BLaER1 (cell line): ENCODE measurements around the gene DAGLB.
A peak's percentile ranks its signal among the peaks of the same experiment; 100 is the strongest.
"Not testable (repeated sequence)": the region's sequence is repeated elsewhere in the genome, so short reads cannot be mapped to it uniquely, and the experiment has no call there.

ENCODE experiments used
- H3K27ac ChIP-seq: shearing (Covaris generic); formaldehyde crosslinking; 2 replicates; pipeline ENCODE4 v1.8.1; 2022
- H3K27me3 ChIP-seq: shearing (Covaris generic); formaldehyde crosslinking; 2 replicates; pipeline ENCODE4 v1.8.1; 2022
- H3K36me3 ChIP-seq: shearing (Covaris generic); formaldehyde crosslinking; 2 replicates; pipeline ENCODE4 v1.8.1; 2022
- H3K4me1 ChIP-seq: shearing (Covaris generic); formaldehyde crosslinking; 2 replicates; pipeline ENCODE4 v1.8.1; 2022
- H3K4me2 ChIP-seq: shearing (Covaris generic); formaldehyde crosslinking; 2 replicates; pipeline ENCODE4 v1.8.1; 2022
- H3K4me3 ChIP-seq: shearing (Covaris generic); formaldehyde crosslinking; 2 replicates; pipeline ENCODE4 v1.8.1; 2022
- H3K9ac ChIP-seq: shearing (Covaris generic); formaldehyde crosslinking; 2 replicates; pipeline ENCODE4 v1.8.1; 2022
- H3K9me3 ChIP-seq: shearing (Covaris generic); formaldehyde crosslinking; 2 replicates; pipeline ENCODE4 v1.8.1; 2022
- H4K20me1 ChIP-seq: shearing (Covaris generic); formaldehyde crosslinking; 2 replicates; pipeline ENCODE4 v1.8.1; 2022
- Cebpa-rat ChIP-seq: shearing (Covaris generic); IDR thresholded peaks from 2 replicates; pipeline ENCODE4 v1.8.1; 2022

Gene DAGLB

GRCh38 chr7:6475433-6476186 lies 27.9 kb upstream of the DAGLB start:
- Histone ChIP-seq H4K20me1 (peaks cover 93% of the 10 kb centered on the region), H3K27ac (no peak overlapping the region; the same call in 1 of the 2 replicates), H3K4me1 (peaks cover 64% of the 10 kb centered on the region), H3K9me3 (no peaks in the 10 kb centered on the region), H3K4me3 (no peak overlapping the region), H3K36me3 (peaks cover 79% of the 10 kb centered on the region), H3K27me3 (no peaks in the 10 kb centered on the region), H3K4me2 (peak overlapping the region; percentile 88), H3K9ac (no peak overlapping the region; the same call in 1 of the 2 replicates)
- TF ChIP-seq Cebpa-rat, result no peak

DNA sequence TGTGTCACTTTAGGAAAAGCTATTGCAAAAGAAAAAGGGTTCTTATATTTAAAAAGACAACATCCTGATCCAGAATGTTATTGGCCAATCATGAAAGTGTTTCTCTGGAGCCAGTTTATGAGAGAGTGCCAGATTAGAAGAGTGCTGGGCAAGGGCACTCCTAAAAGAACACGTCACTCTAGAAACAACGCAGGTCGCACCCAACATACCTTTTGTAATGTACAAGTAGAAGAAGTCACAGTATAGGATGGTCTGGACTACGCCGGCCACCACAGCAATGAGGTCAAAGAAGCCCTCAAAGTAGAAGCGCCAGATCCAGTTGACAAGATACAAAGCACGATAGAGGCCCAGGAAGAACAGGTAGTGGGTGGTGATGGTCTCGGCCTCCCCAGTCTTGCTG lies 18.1 kb upstream of the DAGLB start:
- Histone ChIP-seq H3K27me3 (no peaks in the 10 kb centered on the region), H3K9ac (no peak overlapping the region), H3K36me3 (peaks cover 98% of the 10 kb centered on the region), H3K4me3 (no peak overlapping the region), H3K27ac (0 out of 2 replicates have a peak overlapping the region, but pooled peaks have one; percentile 1), H3K4me2 (peak overlapping the region; percentile 50), H3K9me3 (peaks cover 34% of the 10 kb centered on the region), H3K4me1 (peaks cover 26% of the 10 kb centered on the region), H4K20me1 (peaks cover 12% of the 10 kb centered on the region; the same call in 1 of the 2 replicates)
- no peak for TF ChIP-seq Cebpa-rat

DNA sequence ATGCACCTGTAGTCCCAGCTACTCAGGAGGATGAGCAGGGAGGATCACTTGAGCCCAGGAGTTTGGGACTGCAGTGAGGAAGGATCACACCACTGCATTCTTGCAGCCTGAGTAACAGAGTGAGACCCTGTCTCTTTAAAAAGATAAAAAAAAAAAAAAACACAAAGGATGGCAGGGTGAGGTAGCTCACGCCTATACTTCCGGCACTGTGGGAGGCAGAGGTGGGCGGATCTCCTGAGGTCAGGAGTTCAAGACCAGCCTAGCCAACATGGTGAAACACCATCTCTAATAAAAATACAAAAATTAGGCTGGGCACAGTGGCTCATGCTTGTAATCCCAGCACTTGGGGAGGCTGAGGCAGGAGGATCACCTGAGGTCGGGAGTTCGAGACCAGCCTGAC lies 15.9 kb upstream of the DAGLB start:
- Histone ChIP-seq H3K36me3 (peaks cover 84% of the 10 kb centered on the region), H3K4me1 (peaks cover 26% of the 10 kb centered on the region), H3K9me3 (peaks cover 21% of the 10 kb centered on the region), H4K20me1 (0 out of 2 replicates have a peak, but pooled peaks cover 12% of the 10 kb centered on the region)
- H3K4me3 ChIP-seq, H3K27me3 ChIP-seq, H3K4me2 ChIP-seq, H3K9ac ChIP-seq, H3K27ac ChIP-seq: not testable (repeated sequence)

DNA sequence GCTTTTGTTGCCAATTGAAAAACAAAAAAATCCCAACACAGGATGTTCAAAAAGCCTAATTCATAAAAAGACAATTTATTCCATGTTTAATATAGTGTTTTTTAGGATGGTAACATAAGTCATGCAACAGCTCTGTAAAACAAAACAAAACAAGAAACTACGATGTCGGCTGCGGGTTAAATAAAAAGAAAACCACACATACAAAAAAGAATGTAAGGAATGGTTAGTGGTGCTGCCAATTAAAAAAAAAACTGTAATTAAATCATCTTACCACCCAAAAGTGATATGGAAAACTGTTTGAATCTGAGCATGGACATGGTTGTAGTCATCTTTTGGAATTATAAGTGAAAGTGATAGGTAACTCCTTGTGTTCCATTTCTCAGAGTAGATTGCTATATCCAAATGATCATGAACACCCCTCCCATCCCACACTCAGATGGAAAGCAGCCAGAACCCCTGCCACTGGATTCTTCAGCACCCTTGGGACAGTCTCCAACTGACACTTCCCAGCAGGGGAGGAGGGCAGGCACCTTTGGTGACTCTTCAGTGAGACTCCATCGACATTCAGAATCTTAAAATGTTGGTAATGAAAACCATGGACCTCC lies 14.3 kb upstream of the DAGLB start:
- 0 out of 2 replicates have a peak, but pooled peaks cover 12% of the 10 kb centered on the region for H4K20me1 ChIP-seq
- TF ChIP-seq Cebpa-rat, result no peak
- no peaks in the 10 kb centered on the region for H3K27me3 ChIP-seq
- no peak overlapping the region for H3K4me2 ChIP-seq
- H3K9me3 ChIP-seq, result peaks cover 6% of the 10 kb centered on the region
- H3K4me1 ChIP-seq, result peaks cover 13% of the 10 kb centered on the region
- H3K36me3 ChIP-seq, result peaks cover 69% of the 10 kb centered on the region
- H3K9ac ChIP-seq, result no peak overlapping the region
- H3K27ac ChIP-seq, result no peak overlapping the region
- no peak overlapping the region for H3K4me3 ChIP-seq

- Histone ChIP-seq H4K20me1 (0 out of 2 replicates have a peak, but pooled peaks cover 9% of the 10 kb centered on the region), H3K9ac (no peak overlapping the region), H3K27me3 (no peaks in the 10 kb centered on the region), H3K36me3 (peaks cover 59% of the 10 kb centered on the region), H3K4me1 (peaks cover 4% of the 10 kb centered on the region), H3K27ac (no peak overlapping the region), H3K4me3 (no peak overlapping the region), H3K4me2 (no peak overlapping the region), H3K9me3 (no peaks in the 10 kb centered on the region)
- no peak for TF ChIP-seq Cebpa-rat
Observed at GRCh38 chr7:6460990-6461584, 13.3 kb upstream of the DAGLB start.

- no peak overlapping the region for H3K9ac ChIP-seq
- H3K27ac ChIP-seq, result no peak overlapping the region
- no peak overlapping the region for H3K4me2 ChIP-seq
- no peaks in the 10 kb centered on the region for H3K27me3 ChIP-seq
- 0 out of 2 replicates have a peak, but pooled peaks cover 5% of the 10 kb centered on the region for H4K20me1 ChIP-seq
- TF ChIP-seq Cebpa-rat, result no peak
- H3K9me3 ChIP-seq, result no peaks in the 10 kb centered on the region
- peaks cover 7% of the 10 kb centered on the region; the same call in 1 of the 2 replicates for H3K4me1 ChIP-seq
- H3K4me3 ChIP-seq, result no peak overlapping the region
- peaks cover 51% of the 10 kb centered on the region for H3K36me3 ChIP-seq
Observed at GRCh38 chr7:6460303-6460702, 12.5 kb upstream of the DAGLB start.

- H3K4me1 ChIP-seq, H3K9me3 ChIP-seq, H3K27me3 ChIP-seq, H4K20me1 ChIP-seq, H3K27ac ChIP-seq, H3K4me3 ChIP-seq, H3K4me2 ChIP-seq, H3K9ac ChIP-seq: not testable (repeated sequence)
- H3K36me3 ChIP-seq, result peaks cover 36% of the 10 kb centered on the region
Observed at GRCh38 chr7:6458676-6459075, 10.9 kb upstream of the DAGLB start.

DNA sequence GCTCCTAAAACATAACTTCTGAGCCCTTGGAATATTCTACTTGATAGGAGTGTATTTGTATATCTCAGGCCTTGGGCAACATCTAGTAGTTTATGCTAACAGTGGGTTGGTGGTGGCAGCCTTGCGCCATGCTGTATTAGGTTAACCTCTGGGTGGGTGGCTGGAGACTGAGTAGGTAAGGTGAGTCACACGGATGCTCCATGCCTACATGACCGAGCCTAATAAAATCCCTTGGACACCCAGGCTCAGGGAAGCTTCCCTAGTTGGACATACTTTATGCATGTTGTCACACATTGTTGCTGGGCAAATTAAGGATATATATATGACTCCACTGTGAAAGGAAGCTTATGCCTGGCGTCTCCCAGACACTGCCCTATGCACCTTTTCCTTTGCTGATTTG lies 6.0 kb upstream of the DAGLB start:
- H3K4me2 ChIP-seq, result no peak overlapping the region
- H3K9me3 ChIP-seq, result no peaks in the 10 kb centered on the region
- H3K27ac ChIP-seq, result no peak overlapping the region
- TF ChIP-seq Cebpa-rat, result no peak
- no peaks in the 10 kb centered on the region for H4K20me1 ChIP-seq
- peaks cover 13% of the 10 kb centered on the region for H3K4me1 ChIP-seq
- no peak overlapping the region for H3K9ac ChIP-seq
- no peaks in the 10 kb centered on the region for H3K27me3 ChIP-seq
- no peaks in the 10 kb centered on the region for H3K36me3 ChIP-seq
- H3K4me3 ChIP-seq, result no peak overlapping the region

DNA sequence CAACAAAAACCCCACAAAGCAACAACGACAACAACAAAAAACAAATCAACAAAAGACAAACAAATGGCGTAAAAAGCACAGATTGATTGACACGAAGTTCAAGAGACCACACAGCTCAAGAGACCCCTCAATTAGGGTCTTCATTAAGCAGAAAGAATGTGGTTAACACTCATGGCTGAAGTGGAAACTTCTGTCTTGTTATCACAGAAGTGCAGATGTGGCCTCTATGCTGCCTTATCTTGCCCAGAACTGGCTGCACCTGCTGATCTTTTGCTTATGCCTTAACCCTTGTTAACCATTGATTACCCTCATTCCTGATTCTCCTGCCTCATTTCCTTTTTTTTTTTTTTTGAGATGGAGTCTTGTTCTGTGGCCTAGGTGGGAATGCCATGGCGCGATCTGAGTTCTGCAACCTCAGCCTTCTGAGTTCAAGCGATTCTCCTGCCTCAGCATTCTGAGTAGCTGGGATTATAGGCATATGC lies 3.5 kb upstream of the DAGLB start:
- Histone ChIP-seq H3K9ac (no peak overlapping the region), H4K20me1 (peaks cover 9% of the 10 kb centered on the region), H3K4me1 (peaks cover 21% of the 10 kb centered on the region), H3K27me3 (no peaks in the 10 kb centered on the region), H3K9me3 (no peaks in the 10 kb centered on the region), H3K4me2 (no peak overlapping the region), H3K36me3 (no peaks in the 10 kb centered on the region), H3K4me3 (no peak overlapping the region), H3K27ac (no peak overlapping the region)
- no peak for TF ChIP-seq Cebpa-rat

- H3K27ac ChIP-seq, H3K4me2 ChIP-seq, H3K36me3 ChIP-seq, H3K9me3 ChIP-seq, H3K4me3 ChIP-seq, H3K27me3 ChIP-seq, H3K9ac ChIP-seq: not testable (repeated sequence)
- Histone ChIP-seq H4K20me1 (peaks cover 16% of the 10 kb centered on the region), H3K4me1 (peaks cover 23% of the 10 kb centered on the region)
Observed at GRCh38 chr7:6450591-6450990, 2.8 kb upstream of the DAGLB start.

DNA sequence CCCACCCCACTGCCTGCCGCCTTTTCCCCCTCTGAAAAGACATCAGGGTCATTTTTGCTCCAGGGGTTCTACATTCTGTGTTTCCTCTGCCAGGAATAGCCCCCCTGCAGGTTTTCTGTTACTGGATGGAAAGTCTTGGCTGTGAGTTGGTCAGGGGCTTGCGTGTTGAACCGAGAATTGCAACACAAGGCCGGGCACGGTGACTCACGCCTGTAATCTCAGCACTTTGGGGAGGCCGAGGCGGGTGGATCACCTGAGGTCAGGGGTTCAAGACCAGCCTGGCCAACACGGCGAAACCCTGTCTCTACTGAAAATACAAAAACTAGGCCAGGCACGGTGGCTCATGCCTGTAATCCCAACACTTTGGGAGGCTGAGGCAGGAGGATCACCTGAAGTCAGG lies 2.1 kb upstream of the DAGLB start:
- not testable (repeated sequence) for H3K9me3 ChIP-seq, H3K4me3 ChIP-seq, H3K4me2 ChIP-seq, H3K27me3 ChIP-seq, H3K9ac ChIP-seq, H3K27ac ChIP-seq
- Histone ChIP-seq H3K4me1 (peaks cover 28% of the 10 kb centered on the region), H3K36me3 (peaks cover 13% of the 10 kb centered on the region), H4K20me1 (peaks cover 23% of the 10 kb centered on the region)
